G401 (cell line): Measurements from ENCODE around the gene DLG5. TPM values are rescaled to one million over a fixed set of nuclear protein-coding genes. Genes with fewer than 3 reads are reported as not detected.

ENCODE experiments used
- DNase-seq: peaks from one replicate; pipeline ENCODE4 v3.0.0-alpha.2; 2015; ENCODE audit warnings: low spot score
- in situ Hi-C: cut with HindIII; loops from 2 replicates; pipeline ENCODE4 v1.10.0; 2016; ENCODE audit warnings: low sequenced_read_pairs, mixed read lengths
- total RNA-seq: library from RNA; depleted of rRNA; stranded (reverse); fragments of >200 nt; shearing (Covaris generic); gene quantifications from 2 replicates; pipeline ENCODE4 v1.2.3, GENCODE V29; 2014

DLG5 gene
- total RNA-seq, 1 experiment from 2014 or later: 48.7 TPM

GRCh38 chr10:77811831-77812430, 114.6 kb downstream of the DLG5 start:
- no peak for DNase-seq
- in situ Hi-C loops: no loop called here

DNA sequence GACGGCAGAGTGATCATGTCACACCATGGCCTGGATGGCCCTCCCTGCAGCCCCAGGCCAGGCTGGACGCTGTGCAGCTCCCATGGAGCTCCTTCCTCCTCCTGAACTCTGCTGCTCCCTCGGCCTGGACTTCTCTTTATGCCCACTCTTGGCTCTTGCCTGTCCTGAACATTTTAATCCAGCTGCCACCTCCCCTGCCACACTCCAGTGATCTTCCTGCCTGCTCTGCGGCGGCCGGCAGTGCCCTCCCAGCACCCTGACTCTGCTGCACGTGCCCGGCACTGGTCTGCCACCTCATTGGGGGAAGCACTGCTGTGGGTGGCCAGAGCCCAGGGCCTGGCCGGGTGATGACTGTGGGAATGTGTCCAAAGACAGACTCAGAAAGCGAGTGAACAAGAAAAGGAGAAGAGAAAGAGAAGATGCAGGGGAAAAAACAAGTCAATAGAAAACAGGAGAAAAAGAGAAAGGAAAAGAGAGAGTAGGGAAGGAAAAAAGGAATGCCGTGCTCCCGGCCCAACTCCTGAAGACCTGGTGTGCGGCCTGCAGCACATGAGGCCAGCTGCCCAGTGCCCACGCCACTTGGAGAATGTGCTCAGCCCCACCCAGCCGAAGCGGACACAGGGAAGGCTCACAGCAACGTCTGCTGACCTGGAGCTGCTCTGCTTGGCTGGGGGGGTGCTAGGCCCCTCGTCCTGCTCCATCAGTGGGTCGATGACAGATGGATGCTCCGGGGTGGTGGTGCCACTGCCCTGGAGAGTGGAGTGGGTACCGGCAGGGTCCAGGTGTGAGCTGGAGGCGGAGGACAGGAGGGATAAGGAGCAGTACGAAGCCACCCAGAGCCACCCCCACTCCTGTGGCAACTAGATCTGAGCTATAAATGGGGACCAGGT, 115.9 kb downstream of the DLG5 start:
- DNase-seq: no peak
- in situ Hi-C loops: no loop called here

- in situ Hi-C loops: no loop called here
These were observed 117.2 kb downstream of the DLG5 start for GRCh38 chr10:77809336-77809735.

GRCh38 chr10:77807706-77808105, 118.8 kb downstream of the DLG5 start:
- in situ Hi-C loops: no loop called here

More at GRCh38 chr10:77809336-77809735, 117.2 kb downstream of the DLG5 start:
- no peak for DNase-seq

DNA sequence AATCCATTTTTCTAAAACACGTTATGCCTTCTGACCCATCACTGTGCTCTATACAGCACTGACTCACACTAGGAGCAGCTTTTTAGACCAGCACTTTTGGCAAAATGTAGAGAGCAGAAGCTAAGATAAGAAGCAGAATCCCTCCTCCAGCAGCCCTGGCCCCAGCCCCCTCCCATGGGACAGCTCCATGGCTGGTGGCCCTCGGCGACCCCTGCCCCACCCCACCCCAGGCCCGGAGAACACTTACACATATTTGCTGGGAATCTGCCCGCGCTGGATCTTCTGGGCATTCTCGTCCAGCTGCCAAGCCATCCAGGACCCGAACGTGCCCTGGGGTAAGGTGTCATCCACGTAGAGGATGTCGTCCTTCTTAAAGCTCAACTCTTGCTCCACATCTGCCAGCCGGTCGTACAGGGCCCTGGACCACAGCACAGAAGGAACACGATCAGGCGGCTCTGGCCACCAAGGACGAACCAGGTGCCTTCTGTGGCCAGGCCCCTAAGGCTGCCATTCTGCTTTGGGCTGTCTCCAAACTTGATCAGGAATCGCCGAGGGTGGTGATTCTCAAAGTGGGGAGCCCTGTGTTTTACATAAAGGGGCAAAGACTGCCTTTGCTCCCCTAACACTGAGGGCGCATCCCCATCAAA, 119.9 kb downstream of the DLG5 start:
- in situ Hi-C loops: no loop called here
- no peak for DNase-seq

More at GRCh38 chr10:77807706-77808105, 118.8 kb downstream of the DLG5 start:
- DNase-seq: no peak

GRCh38 chr10:77805676-77806075, 120.9 kb downstream of the DLG5 start:
- in situ Hi-C loops: no loop called here
- DNase-seq: no peak

GRCh38 chr10:77804371-77804770, 122.2 kb downstream of the DLG5 start:
- no peak for DNase-seq
- in situ Hi-C loops: no loop called here

DNA sequence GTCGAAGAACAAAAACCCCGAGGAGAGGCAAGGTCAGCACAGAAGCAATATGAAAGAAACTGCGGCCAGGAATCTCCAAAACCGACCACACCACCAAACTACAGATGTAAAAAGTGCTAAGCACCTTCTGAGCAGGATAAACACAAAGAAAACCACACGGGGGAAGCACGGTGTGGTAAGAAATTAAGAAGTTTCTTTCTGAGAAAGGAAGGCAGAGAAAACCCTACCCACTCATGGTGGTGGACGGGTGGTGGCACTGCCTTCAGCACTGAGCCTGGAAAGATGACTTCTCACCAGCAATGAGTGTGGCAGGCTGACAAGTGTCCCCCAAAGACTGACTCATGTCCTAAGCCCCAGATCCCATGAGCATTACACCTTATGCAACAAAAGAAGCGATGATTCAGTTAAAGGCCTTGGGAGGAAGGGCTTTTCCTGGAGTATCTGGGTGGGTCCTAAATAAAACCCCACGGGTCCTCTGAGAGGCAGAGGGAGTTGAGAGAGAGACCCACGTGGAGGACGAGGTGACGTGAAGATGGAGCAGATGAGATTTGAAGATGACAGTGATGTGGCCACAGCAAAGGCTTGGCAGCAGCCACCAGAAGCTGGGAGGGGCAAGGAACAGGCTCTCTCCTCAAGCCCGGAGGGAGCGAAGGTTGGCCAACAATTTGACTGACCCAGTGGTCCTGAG, 124.9 kb downstream of the DLG5 start:
- no peak for DNase-seq
- in situ Hi-C loops: no loop called here

DNA sequence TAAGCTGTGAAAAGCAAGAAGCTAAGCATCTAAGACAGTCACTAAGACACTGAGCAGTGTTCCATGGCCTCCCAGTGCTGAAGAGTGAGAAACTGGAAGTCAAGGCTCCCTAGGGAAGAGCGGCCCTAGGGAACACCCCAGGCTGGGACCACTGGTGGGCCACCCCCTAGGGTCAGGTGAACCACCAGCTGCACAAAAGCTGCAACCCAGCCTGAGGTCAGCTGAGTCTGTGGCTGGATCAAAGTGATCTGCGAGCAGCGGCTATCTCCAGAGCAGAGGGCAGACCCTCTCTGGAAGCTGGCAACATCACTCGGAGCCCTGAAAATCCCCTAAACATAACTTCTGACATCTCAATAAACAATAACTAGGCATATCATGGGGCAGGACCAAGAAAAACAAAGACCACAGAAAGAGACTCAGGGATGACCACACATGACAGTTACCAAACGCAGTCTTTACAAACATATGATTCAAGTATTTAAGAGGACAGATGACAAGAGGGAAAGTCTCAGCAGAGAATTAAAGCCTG, 125.8 kb downstream of the DLG5 start:
- DNase-seq: no peak
- in situ Hi-C loops: no loop called here

DNA sequence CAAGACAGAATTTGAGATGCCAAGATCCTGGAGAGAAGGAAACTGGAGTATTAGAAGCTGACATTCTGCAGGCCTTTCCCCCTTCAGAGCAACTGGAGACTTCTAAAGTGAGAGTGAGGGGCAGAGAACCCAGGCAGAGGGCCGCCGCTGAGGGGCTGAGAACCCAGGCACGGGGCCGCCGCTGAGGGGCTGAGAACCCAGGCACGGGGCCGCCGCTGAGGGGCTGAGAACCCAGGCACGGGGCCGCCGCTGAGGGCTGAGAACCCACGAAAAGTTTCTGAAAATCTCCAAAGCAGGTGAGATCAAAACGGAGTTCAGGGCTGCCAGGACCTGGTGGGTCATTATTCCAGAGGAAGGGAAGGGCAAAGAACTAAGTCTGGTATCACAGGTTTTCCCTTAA, 126.2 kb downstream of the DLG5 start:
- no peak for DNase-seq
- in situ Hi-C loops: no loop called here

GRCh38 chr10:77799352-77799751, 127.2 kb downstream of the DLG5 start:
- DNase-seq: no peak
- in situ Hi-C loops: no loop called here

GRCh38 chr10:77798940-77799339, 127.6 kb downstream of the DLG5 start:
- in situ Hi-C loops: no loop called here
- no peak for DNase-seq

GRCh38 chr10:77796311-77796915, 130.1 kb downstream of the DLG5 start:
- in situ Hi-C loops: no loop called here
- DNase-seq: no peak

DNA sequence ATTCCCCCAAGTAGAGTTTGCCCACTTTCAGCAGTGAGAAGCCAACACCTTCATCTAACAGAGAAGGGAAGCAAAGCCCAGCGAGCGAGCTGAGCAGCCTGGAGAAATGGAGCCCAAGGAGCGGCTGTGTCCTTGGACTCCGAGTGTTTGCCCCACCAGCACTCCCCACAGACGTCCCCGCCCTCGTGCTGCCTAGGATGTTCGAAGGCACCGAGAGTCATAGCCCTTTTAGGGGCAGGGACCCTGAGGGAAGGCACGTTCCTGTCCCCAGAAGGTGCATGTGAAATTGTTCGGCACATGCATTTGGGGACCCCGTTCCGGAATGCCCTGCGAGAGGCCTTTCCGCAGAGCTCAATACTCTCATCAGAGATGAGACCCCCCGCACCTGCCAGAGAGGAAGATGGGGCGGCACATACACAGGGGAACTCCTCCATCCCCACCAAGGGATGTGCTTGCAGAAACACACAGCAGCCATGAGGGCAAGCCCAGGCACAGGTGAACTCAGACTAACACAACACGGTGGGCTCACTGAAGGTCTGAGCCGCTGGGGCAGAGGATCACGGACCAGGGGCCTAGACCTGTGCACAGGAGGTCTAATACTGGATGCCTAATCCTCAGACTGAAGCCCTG, 131.0 kb downstream of the DLG5 start:
- in situ Hi-C loops: no loop called here

GRCh38 chr10:77794256-77795142, 132.1 kb downstream of the DLG5 start:
- in situ Hi-C loops: no loop called here

More for the DNA sequence above, 131.0 kb downstream of the DLG5 start:
- no peak for DNase-seq

GRCh38 chr10:77793831-77794230, 132.7 kb downstream of the DLG5 start:
- in situ Hi-C loops: no loop called here
- no peak for DNase-seq

More at GRCh38 chr10:77794256-77795142, 132.1 kb downstream of the DLG5 start:
- no peak for DNase-seq

DNA sequence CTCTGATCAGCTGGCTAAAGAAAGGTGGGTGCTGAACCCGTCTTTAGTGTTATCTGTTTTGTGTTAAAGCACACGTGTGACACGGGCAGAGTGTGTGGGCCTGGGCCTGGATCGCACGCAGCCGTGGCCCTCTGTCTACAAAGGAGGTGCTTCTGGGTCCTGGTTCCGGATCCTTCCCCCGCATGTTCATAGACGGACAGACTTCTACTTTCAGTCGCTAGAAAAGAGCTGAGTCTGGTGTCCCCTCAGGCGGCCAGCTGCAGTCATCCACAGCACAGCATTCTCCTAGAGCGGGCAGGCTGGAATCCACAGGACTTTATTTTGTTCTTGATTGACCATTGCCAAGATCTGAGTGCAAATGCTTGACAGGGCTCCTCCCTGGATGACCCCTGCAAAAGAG, 134.4 kb downstream of the DLG5 start:
- DNase-seq: no peak

DNA sequence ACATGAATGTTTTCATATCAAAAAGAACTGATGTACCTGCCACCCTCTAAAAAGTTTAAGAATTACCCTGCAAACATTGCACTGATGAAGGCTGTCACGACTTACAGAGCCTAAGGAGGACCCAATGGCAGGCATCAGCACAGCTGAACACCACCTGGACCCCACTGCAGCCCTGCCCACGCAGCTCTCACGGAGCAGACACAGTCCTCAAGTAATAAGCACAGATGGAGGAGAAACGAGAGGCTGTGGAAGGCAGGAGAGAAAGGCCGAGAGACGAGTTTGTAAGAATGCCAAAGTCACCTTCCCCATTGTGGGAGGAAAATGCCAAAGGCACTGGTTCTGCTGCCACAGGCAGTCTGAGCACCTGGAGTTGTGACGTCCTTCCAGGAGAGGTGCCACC, 135.0 kb downstream of the DLG5 start:
- in situ Hi-C loops: no loop called here
- no peak for DNase-seq

More for the DNA sequence above, 134.4 kb downstream of the DLG5 start:
- in situ Hi-C loops: no loop called here
